NB4 (cell line): Measurements from ENCODE around the gene CCNY.

Experiments
- MYC ChIP-seq: IDR thresholded peaks from 2 replicates; pipeline ENCODE4 v1.6.1; 2011; ENCODE audit warnings: low read depth, low read length
- POLR2A ChIP-seq: IDR thresholded peaks from 2 replicates; pipeline ENCODE4 v1.6.1; 2011; ENCODE audit warnings: mild to moderate bottlenecking; ENCODE audit not compliant: insufficient read length; ENCODE audit errors: extremely low read depth
- TF ChIP-seq, protein P1 (sequence below): IDR thresholded peaks from 2 replicates; pipeline ENCODE4 v1.6.1; 2011; ENCODE audit warnings: low read depth, low read length
- TF ChIP-seq, protein P2 (sequence below): IDR thresholded peaks from one replicate; pipeline ENCODE4 v1.5.1; 2012; ENCODE audit warnings: low read depth, low read length

- TF ChIP-seq, protein P1, sequence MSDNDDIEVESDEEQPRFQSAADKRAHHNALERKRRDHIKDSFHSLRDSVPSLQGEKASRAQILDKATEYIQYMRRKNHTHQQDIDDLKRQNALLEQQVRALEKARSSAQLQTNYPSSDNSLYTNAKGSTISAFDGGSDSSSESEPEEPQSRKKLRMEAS, result no peak
- TF ChIP-seq, protein P2, sequence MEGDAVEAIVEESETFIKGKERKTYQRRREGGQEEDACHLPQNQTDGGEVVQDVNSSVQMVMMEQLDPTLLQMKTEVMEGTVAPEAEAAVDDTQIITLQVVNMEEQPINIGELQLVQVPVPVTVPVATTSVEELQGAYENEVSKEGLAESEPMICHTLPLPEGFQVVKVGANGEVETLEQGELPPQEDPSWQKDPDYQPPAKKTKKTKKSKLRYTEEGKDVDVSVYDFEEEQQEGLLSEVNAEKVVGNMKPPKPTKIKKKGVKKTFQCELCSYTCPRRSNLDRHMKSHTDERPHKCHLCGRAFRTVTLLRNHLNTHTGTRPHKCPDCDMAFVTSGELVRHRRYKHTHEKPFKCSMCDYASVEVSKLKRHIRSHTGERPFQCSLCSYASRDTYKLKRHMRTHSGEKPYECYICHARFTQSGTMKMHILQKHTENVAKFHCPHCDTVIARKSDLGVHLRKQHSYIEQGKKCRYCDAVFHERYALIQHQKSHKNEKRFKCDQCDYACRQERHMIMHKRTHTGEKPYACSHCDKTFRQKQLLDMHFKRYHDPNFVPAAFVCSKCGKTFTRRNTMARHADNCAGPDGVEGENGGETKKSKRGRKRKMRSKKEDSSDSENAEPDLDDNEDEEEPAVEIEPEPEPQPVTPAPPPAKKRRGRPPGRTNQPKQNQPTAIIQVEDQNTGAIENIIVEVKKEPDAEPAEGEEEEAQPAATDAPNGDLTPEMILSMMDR, result no peak
- no peak for TF ChIP-seq MYC
- no peak for TF ChIP-seq POLR2A
Observed at GRCh38 chr10:35426657-35427056, 90.3 kb downstream of the CCNY start.
